Fibroblast of villous mesenchyme (primary cell): Measurements from ENCODE around the gene ACTN4. TPM values are rescaled to one million over a fixed set of nuclear protein-coding genes. Genes with fewer than 3 reads are reported as not detected.

Experiments used
- DNase-seq: peaks from one replicate; pipeline ENCODE4 v3.0.0-alpha.2; 2010; ENCODE audit warnings: low read depth
- H3K4me3 ChIP-seq: 2 replicates; pipeline ENCODE4 v1.5.1; 2011; ENCODE audit warnings: low read depth, mild to moderate bottlenecking, low read length
- total RNA-seq: library from RNA; depleted of rRNA; stranded (reverse); fragments of >200 nt; gene quantifications from 2 replicates; pipeline ENCODE4 v1.2.3, GENCODE V29; 2012
- TF ChIP-seq, protein P1 (sequence below): IDR thresholded peaks from 2 replicates; pipeline ENCODE4 v1.5.1; 2012; ENCODE audit warnings: low read depth, mild to moderate bottlenecking, low read length; ENCODE audit not compliant: insufficient read depth

Gene ACTN4
- total RNA-seq, 1 donor, result 456 TPM

DNA sequence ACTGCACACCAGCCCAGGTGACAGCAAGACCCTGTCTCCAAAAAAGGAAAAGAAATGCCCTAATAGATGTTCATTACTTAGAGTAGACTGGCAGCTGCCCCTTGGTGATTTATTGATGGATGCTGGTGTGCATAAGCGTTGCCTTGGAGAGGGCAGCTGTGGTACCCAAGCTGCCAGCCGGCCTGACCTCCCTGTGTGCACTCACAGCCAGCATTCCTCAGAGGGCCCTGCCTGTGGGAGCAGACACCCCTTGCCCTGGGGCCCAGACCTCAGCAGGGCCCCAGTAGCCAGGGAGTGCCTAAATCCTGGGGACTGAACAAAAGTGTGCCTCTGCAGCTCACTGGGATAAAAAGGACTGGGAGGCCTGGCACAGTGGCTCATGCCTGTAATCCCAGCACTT is 7.8 kb upstream of the ACTN4 start:
- no peak for DNase-seq
- no peak overlapping the region for H3K4me3 ChIP-seq
- TF ChIP-seq, protein P1, sequence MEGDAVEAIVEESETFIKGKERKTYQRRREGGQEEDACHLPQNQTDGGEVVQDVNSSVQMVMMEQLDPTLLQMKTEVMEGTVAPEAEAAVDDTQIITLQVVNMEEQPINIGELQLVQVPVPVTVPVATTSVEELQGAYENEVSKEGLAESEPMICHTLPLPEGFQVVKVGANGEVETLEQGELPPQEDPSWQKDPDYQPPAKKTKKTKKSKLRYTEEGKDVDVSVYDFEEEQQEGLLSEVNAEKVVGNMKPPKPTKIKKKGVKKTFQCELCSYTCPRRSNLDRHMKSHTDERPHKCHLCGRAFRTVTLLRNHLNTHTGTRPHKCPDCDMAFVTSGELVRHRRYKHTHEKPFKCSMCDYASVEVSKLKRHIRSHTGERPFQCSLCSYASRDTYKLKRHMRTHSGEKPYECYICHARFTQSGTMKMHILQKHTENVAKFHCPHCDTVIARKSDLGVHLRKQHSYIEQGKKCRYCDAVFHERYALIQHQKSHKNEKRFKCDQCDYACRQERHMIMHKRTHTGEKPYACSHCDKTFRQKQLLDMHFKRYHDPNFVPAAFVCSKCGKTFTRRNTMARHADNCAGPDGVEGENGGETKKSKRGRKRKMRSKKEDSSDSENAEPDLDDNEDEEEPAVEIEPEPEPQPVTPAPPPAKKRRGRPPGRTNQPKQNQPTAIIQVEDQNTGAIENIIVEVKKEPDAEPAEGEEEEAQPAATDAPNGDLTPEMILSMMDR, result no peak

DNA sequence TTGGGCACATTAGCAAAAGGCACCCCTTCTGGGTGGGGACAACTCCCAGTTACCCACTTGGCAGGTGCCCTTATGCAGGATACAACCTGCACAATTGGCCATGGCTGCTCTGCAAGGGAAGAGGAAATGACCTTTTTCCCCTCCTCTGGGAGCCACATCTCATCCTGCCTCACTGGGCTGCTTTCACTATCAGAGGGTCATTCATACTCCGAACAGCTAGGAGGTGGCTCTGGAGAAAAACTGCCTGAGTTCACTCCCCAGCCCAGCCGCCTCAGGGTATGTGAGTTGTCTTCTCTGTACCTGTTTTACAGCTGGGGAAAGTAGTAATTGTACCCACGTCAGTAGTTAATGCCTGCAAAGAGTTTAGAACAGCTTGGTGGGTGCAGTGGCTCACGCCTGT is 7.1 kb upstream of the ACTN4 start:
- TF ChIP-seq, protein P1, result no peak
- no peak overlapping the region for H3K4me3 ChIP-seq
- no peak for DNase-seq

DNA sequence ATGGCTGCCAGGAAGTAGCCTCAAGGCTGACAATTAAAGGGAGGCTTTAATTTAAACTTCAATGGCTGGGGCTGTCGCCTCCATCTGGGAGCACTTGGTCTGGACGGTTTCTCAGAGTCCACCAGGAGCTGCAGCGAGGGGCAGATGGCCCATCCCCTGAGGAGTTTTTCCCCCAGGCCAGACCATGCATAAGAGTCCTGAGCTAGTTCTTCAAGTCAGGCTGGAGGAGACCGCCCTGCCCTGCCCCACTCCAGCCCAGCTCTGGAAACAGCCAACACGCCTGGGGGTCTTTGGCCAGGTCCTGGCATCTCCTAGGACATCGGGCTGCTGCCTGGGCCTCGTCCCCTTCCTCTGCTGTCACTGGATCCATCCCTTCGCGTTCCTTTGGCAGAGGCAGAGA is 5.3 kb upstream of the ACTN4 start:
- DNase-seq, result no peak
- no peak overlapping the region for H3K4me3 ChIP-seq
- TF ChIP-seq, protein P1, result no peak

DNA sequence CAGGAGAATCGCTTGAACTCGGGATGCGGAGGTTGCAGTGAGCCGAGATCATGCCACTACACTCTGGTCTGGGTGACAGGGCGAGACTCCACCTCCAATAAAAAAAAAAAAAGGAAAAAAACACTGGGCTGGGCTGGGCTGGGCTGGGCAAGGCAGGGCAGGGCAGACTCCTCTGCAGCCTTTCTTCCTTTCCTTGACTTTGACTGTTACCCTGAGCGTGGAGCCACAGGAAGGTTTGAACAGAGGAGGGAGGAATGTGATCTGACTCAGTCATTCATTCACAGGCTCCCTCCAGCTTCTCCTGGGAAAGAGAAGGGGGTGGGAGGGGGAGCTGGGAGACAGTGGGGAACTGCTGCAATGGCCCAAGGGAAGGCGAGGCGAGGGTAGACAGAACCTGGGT is 2.7 kb upstream of the ACTN4 start:
- H3K4me3 ChIP-seq, result no peak overlapping the region
- TF ChIP-seq, protein P1, result no peak
- DNase-seq, result no peak

DNA sequence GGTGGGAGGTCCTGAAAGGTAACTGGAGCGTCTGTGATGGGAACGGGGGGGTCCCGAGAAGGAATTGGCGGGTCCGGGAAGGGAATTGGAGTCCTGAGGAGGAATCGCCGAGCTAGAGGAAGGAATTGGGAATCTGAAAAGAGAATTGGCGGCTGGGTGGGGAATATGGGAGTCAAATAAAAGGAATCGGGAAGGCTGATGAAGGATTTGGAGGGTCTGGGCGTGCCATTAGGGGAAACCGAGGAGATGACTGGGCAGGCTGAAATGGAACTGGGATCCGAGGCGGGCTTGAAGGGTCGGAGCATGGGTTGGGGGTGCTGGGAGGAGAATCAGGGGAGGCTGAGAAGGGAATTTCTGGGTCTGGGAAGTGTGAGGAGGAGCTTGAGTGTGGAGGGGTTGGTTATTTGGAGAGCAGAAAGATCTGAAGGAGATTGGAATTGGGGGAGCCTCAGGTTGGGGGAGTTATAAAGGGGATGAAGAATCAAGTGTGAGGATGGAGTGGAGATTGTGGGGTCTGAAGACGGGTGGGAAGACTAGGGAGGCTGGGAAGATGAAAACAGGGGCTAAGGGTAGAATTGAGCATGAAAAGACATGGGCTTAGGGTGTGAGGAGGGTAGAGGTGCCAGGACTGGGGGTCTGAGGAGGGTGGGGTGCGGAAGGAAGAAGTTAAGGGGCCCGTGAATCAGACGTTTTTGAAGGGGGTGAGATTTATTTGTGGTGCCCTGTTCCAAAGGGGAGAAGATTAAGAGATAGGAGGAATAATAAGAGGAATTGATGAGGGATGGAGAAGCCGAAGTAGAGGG is 718 bp downstream of the ACTN4 start:
- TF ChIP-seq, protein P1, result no peak
- no peak for DNase-seq
- peak overlapping the region; percentile 99 for H3K4me3 ChIP-seq

DNA sequence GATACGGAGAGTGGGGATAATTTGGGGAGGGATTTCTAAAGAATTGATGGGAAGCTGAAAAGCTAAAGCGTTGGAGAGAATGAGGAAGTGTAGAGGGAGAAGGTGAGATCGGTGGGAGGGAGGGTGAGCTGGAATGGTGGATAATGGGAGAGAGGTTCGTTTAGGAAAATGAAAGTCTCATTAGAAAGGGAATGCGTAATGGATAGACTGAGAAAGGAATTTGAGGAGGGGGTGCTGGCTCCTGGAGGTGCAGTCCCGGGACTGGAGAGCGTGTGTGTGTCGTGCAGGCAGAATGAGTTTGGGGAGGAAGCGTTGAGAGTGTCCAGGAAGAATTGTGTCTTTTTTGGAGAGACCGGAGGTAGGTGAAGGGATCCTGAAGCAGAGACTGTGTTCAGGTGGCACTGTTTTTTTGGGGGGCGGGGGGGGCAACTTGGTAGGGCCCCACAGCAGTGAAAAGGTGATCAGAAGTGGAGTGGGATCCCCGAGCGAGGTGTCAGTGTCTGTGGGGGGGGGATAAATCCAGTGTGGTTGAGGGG is 1.4 kb downstream of the ACTN4 start:
- TF ChIP-seq, protein P1, result no peak
- DNase-seq, result no peak
- H3K4me3 ChIP-seq, result peak overlapping the region; percentile 99
